Activated naive CD4-positive, alpha-beta T cell (primary cell): ENCODE measurements around the gene EI24.
A peak's percentile ranks its signal among the peaks of the same experiment; 100 is the strongest.

Experiments used
- DNase-seq, 4 experiments: peaks; one replicate each; lab custom pipeline; 2025; lab: John Stamatoyannopoulos, UW

Gene EI24

DNA sequence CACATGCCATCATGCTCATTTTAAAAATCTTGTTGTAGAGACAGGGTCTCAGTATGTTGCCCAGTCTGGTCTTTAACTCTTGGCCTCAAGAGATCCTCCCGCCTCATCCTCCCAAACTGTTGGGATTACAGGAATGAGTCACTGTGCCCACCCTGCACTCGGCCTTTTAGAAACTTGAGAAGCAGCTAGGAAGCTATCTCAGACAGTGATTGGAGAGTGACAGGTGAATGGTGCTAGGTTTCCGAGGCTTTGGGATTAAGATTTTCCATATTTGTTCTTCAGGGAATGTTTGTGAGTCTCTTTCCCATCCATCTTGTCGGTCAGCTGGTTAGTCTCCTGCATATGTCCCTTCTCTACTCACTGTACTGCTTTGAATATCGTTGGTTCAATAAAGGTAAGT lies 10.5 kb downstream of the EI24 start:
- no peak for DNase-seq

DNA sequence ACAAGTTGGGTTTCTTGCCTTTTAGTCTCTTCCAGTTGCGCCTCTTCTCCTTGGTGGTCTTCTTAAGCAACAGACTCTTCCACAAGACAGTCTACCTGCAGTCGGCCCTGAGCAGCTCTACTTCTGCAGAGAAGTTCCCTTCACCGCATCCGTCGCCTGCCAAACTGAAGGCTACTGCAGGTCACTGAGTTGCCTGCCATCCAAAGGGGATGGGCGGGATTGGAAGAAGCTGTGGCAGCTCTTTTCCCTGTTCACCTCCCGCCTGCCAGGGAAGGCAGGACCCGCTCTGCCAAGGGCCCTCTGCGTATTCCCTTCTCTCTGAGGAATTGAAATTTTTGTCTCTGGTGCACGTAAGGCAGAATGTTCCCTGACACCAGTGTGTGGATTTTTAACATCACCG lies 14.2 kb downstream of the EI24 start:
- DNase-seq = no peak

DNA sequence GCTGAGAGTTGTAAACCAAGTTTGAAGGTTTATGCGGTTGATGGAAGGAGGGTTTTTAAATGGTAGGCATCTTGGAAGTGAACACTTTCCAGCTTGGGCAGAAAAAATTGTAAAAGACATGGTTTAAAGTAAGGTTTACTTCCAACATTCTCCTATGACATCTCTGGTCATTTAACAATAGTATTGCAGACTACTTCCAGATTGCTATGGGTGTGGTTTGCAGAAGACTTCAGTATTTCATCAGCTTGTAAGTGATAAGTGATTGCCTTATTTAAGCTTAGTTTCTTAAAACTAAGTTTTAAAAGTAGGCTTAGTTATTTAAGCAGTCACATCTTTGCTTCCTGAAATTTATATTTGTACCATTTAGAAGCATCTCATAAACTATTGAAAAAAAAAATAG lies 16.2 kb downstream of the EI24 start:
- DNase-seq = no peak

DNA sequence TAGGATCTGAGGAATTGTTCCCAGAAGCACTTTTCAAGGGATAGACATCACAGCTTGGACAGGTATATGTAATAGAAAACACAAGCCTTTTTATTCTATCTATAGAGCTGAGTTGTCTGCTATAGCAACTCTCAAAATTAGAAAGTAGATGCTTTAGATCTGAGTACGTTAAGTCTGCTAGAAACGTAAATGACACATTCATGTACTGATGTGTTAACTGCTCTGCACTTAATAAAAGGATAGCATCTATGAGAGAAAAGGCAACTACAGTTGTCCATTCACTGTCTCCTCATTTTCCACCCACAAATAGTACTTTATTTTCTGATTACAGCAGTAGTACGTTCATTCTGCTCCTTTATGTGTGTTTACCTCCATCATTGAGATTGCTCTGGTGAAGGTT lies 17.3 kb downstream of the EI24 start:
- no peak for DNase-seq

DNA sequence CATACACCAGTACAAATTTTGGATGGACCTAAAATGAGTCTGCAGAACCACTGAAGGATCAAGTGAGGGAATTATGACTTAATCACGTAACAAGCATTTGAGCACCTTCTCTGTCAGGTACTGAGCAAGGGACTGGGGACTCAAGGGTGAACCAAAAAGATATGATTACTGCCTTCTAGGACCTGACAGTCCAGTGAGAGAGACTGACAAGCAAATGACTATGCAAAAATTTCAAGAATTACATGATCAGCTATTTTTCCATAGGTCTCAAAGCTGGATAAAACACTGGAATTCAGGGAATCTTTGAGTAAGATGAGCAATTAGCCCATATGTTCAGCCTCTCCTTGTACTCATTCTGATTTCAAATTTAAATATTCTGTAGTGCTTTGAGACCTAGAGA lies 18.2 kb downstream of the EI24 start:
- DNase-seq = no peak

DNA sequence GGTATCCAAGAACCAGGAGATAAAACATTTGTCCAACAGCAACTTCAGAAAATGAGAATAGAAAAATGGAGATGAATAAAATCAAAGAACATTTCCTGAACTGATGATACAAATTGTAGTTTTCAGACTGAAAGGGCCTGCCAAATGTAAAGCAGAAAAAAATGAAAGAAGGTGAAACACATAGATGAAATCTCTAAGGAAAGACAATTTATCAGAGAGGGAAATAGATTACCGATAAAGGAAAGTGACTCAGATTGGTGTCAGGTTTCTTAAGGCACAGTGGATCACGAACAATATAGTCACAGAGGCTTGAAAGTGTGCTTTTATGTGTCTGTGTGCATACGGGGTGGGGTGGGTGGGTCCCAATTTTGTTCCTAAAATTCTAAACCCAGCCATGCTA lies 19.2 kb downstream of the EI24 start:
- DNase-seq = no peak

DNA sequence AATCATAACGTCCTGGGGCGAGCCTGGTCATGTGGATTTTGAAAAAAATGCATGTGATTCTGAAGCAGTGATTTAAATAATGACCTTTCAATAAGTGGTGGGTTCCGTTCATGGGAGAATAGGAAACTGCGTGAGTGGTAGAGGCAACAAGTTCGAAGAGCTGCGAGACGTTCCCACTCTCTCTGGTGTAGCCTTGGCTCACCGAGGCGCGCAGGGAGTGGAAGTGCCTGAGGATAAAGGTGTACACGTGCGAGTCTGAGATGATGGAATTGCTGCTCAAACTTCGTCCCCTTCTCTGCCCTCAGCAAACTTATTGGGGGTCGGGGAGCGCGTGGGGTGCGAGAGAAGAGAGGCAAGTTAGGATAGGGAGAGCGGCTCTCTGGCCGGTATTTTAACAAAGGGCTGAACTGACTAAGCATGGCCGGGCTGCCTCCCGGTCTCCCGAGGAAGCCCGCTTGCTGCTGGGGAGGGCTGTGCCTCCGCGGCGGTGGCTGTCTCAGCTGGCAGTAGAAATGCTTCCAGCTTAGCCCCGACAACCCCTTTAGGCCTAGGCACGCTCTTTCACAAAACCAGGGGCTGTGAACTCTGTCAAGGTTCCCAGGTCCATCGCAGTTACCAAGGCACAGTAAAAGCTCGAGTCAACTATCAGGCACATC lies 22.5 kb downstream of the EI24 start:
- peak in 3 of 4 experiments; percentile 20 to 39 (median 26) for DNase-seq

DNA sequence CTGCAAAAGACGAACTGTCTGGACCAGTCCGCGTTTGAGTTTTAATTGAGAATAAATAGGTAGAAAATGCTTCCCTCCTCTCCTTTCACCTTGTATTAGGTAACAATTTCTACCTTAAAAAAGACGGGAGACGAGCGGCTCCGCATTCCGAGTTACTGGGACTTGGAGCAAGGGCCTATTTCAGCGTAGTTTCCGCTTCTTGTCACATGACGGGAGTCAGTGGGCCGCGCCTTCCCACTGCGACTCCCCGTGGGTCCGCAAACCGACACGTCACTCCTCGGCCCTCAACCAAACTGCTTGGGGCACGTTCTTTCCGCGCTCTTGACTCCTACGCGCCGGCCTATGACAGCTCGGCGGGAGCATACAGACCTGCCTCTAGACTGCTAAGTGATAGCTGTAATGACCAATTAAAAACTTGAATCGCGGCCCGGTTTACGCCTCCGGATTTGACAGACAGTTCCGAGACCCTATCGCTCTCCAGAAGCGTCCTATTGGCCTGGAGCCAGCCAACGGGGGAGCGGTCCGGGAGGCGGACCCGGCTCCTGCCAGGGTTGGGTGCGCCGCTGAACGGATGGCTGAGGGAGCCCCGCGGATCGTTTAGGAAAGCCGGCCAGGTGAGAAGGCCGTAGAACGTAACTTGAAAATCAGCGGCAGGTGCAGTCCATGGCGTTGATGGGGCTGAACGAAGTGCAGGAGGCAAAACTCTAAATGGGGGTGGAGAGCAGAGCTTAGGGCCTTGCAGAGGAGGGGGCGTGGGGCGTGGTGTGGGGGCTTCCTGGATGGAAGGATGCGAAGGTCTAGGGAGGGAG lies 23.2 kb downstream of the EI24 start, which contains the start of gene STT3A:
Gene STT3A, plus strand, starts transcription at position 548 of the 809 bp plus-strand sequence. CDS start 3,064 bp downstream, outside the sequence.
- DNase-seq = peak; percentile 91 to 99 (median 94)

DNA sequence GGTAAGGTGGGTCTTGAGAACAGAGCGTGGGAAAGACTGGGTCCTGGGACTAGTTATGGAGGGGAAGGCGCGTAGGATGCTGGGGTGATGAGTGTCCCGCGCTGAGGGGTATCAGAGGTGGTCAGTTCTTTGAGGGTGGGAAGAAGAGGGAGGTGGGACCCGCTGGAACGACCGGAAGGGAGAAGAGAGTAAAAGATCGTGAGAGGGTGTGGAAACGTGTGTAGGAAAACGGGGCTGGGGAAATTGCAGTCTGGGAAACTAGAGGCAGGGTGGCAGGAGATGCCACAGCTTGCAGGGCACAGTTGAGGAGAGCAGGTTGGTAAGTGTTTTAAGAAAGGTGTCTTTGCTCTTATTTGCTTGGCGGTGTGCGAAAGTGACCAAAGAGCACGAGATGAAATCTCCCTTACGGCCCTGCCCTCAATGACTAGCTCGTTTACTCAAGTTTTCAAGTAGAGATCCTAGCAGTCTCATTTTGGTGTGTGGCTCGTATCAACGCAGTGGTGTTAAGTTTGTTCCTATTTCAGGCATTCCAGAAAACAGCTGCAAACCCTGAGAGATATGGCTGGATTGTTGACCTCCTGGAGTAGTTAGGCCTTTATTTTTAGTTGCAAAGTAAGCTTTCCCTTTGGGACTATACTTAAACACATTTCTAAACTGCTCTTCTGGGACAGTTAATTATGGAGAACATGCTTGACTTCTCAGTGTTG lies 24.0 kb downstream of the EI24 start:
- DNase-seq = no peak

DNA sequence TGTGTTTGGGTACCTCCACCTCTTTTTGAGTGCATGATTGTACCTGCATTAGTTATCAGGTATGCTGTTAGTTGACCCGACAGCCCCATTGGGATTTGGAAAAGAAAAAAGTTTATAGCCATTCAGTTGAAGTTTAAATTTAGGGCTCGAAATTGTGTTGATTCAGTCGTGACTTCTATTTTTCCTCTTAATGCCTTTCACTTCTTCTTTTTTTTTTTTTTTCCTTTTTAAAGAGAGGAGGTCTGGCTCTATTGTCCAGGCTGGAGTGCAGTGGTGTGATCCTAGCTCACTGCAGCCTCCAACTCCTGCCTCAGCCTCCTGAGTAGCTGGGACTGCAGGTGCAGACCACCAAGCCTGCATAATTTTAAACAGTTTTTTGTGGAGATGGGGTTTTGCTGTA lies 25.7 kb downstream of the EI24 start:
- no peak for DNase-seq

DNA sequence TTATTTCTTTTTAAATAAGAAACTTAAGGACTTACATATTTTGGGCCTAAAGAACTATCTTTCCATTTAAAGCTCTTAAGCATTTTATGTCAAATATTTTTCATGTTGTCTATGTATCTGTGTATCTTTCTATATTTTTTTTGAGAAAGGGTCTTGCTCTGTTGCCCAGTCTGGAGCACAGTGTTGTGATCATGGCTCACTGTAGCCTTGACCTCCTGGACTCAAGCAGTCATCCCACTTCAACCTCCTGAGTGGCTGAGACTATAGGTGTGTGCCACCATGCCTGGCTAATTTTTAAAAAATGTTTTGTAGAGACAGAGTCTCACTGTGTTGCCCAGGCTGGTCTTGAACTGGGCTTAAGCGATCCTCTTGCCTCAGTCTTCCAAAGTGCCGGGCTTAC lies 31.4 kb downstream of the EI24 start:
- no peak for DNase-seq

DNA sequence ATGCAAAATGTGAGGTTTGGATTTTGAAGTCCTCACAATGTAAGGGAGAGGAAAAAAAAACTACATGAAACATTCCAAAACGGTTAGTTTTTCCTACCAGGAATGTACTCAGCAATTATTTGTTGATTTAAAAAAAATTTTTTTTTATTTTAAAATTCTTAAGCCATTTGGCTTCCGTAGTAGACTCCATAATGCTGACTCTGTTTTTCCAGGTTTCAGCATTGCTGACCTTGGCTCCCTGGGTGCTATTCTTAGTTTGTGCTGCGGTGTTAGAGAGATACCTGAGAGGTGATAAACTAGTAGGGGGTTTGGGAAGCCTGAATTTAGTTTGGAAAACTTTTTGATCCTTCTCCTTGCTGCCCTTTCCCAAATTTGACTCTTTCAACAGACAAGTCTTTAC lies 33.9 kb downstream of the EI24 start:
- no peak for DNase-seq

DNA sequence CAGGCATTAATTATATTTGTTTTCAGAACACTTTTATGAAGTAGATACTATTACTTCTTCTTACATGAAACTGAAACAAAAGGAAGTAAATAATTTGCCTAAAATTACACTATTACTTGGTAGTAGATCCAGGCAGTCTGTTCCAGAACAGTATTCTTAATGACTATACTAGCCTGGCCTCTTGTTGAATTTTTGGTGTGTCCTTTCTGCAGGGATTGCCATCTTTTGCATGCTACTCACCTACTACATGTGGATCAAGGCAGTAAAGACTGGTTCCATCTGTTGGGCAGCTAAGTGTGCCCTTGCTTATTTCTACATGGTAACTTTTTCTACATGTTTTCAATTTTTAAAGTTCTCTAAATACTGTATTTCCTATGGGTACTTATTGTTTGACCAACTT lies 36.1 kb downstream of the EI24 start:
- no peak for DNase-seq

DNA sequence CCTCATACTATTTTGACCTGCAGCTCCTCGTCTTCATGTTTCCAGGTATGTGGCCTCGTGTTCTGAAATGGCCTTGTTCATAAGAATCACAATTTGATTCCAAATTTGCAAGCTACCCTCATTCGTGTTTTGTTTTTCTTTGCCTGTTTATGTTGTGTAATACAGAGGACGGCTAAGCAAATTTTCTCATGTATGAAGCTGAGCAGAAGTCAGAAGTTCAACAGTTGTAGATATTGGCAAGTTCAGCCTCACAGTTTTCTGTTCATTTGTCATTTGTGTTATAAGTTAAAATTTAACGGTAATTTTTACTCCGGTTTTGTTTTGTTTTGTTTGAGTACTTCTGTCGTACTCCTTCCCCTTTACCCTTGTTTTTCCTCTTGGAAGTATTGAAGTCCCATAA lies 40.3 kb downstream of the EI24 start:
- DNase-seq = no peak

DNA sequence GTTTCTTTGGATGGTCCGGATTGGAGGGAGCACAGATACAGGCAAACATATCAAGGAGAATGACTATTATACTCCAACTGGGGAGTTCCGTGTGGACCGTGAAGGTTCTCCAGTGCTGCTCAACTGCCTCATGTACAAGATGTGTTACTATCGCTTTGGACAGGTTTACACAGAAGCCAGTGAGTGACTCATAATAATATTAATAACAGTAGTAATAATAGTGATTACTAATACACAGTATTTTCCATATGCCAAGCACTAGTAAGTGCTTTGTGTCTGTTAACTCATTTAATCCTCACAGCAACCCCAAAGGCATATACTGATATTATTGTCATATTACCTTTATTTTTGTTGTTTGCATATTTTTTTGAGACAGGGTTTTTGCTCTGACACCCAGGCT lies 49.1 kb downstream of the EI24 start:
- no peak for DNase-seq

DNA sequence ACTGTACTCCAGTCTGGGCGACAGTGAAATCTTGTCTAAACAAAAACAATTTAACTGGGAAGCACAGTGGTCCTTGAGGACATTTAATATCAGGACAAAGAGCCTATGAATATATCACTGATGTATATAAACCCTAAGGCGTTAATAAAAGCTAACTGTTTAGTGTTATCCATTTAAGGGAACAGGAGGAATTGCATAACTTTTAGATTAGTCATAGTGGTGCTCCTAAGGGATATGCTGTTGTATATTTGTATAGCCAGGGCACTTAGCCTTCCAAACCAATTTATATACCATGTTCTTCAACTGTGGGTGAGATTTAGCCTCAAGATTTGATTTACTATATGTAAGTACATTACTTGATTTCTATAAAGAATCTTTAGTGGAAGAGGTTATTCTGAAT lies 52.7 kb downstream of the EI24 start:
- DNase-seq = no peak

DNA sequence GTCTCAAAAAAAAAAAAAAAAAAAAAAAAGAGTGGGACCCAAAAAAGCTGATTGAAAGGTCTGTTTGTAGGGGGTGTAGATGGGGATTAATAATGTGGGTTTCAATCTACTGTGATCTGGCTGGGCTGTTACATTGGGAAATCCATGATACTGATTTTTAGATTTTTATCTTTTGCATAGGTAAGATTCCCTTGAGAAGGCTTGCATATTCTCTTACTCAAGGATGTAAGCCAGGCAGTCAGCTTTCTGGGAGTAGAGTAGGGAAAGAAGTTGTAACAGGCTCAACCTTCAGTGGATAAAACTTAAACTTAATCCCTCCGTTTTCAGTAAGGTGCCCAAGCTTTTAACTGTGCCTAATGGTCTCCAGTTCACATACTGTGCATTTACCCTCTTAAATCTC lies 53.8 kb downstream of the EI24 start:
- no peak for DNase-seq

DNA sequence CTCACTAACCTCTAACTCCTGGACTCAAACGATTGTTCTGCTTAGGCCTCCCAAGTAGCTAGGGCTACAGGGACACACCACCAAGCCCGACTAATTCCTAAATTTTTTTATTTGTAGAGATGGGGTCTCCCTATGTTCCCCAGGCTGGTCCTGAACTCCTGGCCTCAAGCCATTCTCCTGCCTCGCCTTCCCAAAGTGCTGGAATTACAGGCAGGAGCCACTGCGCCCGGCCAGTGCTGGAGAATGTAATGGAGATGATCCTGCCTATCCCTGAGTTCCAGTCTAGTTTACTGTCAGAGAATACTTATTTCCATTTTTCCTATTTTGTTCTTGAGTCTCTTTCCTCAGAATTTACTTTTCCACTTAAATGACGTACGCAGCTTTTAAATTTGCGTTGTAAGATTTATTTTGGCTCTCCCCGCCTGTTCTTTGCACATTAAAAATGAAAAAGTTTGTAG lies 55.5 kb downstream of the EI24 start, which contains the start of gene CHEK1:
Gene CHEK1, plus strand, starts transcription at position 408 of the 458 bp plus-strand sequence. CDS start 1,606 bp downstream, outside the sequence.
- DNase-seq = no peak

DNA sequence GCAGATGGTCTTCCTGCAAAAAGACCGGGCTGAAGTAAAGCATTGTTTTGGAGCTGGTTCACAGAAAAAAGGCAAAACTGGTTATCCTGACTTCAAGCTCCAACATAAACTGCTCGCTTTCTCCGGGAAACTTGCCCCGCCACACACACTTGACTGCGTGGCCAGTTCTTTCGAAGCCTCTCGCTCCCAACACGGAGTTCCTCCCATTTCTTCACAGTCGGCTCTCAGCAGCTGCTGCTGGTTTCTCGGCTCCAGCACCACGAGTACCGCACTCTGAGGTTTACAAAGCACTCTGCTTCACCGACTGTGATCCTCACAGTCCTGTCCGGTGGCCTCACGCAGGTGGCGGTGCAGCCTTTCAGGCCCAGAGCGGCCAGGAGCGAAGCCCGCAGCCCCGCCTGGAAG lies 56.0 kb downstream of the EI24 start:
- DNase-seq = no peak

DNA sequence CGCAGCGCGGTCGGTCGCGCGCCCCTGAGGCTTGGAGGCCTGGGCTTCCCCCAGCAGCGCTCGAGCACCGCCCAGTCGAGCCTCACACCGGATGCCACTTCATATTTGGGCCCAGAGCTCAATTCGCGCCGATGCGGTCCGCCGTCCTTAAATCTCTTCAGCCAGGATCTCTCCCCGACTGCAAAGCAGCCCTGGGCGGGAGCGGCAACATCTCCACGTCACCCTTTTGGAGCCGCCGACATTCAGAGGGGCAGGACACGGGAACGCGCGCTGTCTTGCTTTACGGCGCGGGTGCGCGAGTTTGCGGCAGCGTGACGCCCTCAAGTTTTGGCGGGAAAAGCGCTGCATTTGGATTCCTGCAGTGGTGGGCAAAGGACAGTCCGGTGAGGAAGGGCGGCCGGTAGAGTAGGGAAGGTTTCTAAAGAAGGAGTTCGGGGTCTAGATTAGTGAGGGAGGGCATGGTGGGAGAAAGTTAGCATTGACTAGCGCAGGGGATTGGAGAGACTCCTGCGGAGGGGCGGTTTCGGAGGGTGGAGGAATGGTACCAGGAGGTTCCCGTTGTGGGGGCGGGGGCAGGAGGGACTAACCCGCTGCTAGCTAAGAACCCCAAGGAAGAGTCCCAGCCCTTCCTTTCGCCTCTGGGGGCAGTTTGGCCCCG lies 56.5 kb downstream of the EI24 start:
- peak; percentile 60 to 72 (median 66) for DNase-seq

DNA sequence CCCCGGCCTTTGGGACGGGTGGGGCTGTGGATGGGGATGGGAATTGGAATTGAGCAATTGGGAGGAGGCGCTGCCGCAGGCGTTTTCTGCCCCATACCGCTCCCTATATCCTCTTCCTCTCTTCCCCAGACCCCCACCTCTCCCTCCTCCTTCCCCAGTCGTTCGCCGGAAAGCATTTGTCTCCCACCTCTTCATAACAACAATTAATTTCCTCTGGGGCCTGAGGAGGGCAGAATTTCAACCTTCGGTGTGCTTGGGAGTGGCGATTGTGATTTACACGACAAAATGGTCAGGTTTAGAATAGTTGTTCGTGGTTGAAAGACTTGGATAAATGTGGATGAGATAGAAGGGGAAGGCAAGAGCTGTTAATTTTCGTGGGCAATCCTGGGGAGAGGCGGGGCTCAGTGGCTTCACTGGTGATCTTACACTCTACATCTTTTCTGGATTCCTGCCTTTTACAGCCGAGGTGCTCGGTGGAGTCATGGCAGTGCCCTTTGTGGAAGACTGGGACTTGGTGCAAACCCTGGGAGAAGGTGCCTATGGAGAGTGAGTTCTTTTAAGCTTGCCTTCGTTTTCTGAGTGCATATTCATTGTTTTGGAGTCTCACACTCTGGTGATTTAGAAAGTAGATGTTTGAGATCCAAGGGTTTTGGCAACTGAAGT lies 57.1 kb downstream of the EI24 start:
- no peak for DNase-seq
